H1 (cell line): ENCODE measurements around the gene MMS19. TPM values are rescaled to one million over a fixed set of nuclear protein-coding genes. Genes with fewer than 3 reads are reported as not detected.

ENCODE experiments used
- BACH1 ChIP-seq: IDR thresholded peaks from 2 replicates; pipeline ENCODE4 v1.6.1; 2012; ENCODE audit warnings: low read length, improper control_type of control experiment
- CBX8 ChIP-seq: fragments of 300-800, 300-1000 bp; sonication (generic); IDR thresholded peaks from 2 replicates; pipeline ENCODE4 v1.7.1; 2016; ENCODE audit warnings: low read depth, low read length, borderline replicate concordance
- CEBPB ChIP-seq: IDR thresholded peaks from 2 replicates; pipeline ENCODE4 v1.6.1; 2012; ENCODE audit warnings: low read depth, low read length
- EGR1 ChIP-seq: IDR thresholded peaks from 2 replicates; pipeline ENCODE4 v1.6.1; 2011; ENCODE audit warnings: low read depth, low read length, borderline replicate concordance
- EP300 ChIP-seq, 2 experiments: IDR thresholded peaks; 1 replicate in 1 of 2; 2 replicates in 1 of 2; pipeline ENCODE4 v1.6.1; 2011 to 2012; ENCODE audit warnings: low read depth in 2 of 2, low read length in 2 of 2, mild to moderate bottlenecking in 2 of 2, borderline replicate concordance in 1 of 2, inconsistent platforms in 1 of 2, moderate library complexity in 1 of 2
- RFX5 ChIP-seq: IDR thresholded peaks from 2 replicates; pipeline ENCODE4 v1.6.1; 2011; ENCODE audit warnings: low read depth, low read length, improper control_type of control experiment, borderline replicate concordance
- polyA plus RNA-seq, 7 experiments: library from polyadenylated mRNA; depleted of rRNA in 3 of 7; stranded (reverse) in 5 of 7; unstranded in 2 of 7; fragments of >200 nt in 5 of 7; fragments of 200-250 nt in 2 of 7; gene quantifications; 1 replicate in 5 of 7; 2 replicates in 1 of 7; 4 replicates in 1 of 7; pipeline versions ENCODE4 v1.2.1 to v1.2.3, GENCODE V29; 2011 to 2013; ENCODE audit warnings: missing spikeins in 2 of 7, mixed read lengths in 2 of 7
- total RNA-seq: library from RNA; stranded (reverse); fragmentation: NEBNext Ultra II Directional; extraction: Animal tissue kit (Norgen Biotek cat#: 25700); gene quantifications from 2 replicates; pipeline ENCODE4 v1.2.1, GENCODE V29; 2021
- TF ChIP-seq, protein P1 (sequence below): fragments of 300-600 bp; sonication (generic); IDR thresholded peaks from 2 replicates; pipeline ENCODE4 v1.7.1; 2012; ENCODE audit warnings: low read length, moderate library complexity, mild to moderate bottlenecking, inconsistent platforms; ENCODE audit not compliant: insufficient replicate concordance
- TF ChIP-seq, protein P2 (sequence below), 3 experiments: IDR thresholded peaks; 1 replicate in 2 of 3; 2 replicates in 1 of 3; pipeline versions ENCODE4 v1.5.1 to v1.6.1; 2011; ENCODE audit warnings: low read length in 3 of 3, mild to moderate bottlenecking in 3 of 3, inconsistent platforms in 2 of 3, low read depth in 1 of 3, moderate library complexity in 1 of 3; ENCODE audit not compliant: insufficient read depth in 1 of 3; ENCODE audit errors: control extremely low read depth in 1 of 3

Gene MMS19
- total and polyA plus RNA-seq, 2 of the 8 experiments (the other 6 are each of a cell fraction or from before 2014, with no cell fraction given), result 130 to 221 TPM

DNA sequence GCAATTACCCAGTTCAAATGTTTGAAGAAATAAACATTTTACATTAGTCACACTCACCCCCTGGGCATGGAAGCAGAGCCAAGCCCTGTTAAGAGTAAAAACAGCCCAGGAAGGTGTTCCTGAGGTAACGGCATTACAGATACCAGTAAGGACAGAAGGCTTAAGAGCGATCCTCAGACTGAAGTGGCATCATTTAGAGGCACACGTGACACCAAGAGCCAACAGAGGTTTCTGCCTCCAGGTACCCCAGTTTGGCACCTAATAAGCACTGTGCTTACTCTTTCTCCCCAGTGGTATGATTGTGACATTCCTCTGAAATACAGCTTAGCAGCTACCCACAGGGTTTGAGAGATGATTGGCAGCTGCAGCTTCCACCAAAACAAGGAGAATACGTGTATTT is 17.2 kb downstream of the MMS19 start (continued):
- TF ChIP-seq, protein P1, sequence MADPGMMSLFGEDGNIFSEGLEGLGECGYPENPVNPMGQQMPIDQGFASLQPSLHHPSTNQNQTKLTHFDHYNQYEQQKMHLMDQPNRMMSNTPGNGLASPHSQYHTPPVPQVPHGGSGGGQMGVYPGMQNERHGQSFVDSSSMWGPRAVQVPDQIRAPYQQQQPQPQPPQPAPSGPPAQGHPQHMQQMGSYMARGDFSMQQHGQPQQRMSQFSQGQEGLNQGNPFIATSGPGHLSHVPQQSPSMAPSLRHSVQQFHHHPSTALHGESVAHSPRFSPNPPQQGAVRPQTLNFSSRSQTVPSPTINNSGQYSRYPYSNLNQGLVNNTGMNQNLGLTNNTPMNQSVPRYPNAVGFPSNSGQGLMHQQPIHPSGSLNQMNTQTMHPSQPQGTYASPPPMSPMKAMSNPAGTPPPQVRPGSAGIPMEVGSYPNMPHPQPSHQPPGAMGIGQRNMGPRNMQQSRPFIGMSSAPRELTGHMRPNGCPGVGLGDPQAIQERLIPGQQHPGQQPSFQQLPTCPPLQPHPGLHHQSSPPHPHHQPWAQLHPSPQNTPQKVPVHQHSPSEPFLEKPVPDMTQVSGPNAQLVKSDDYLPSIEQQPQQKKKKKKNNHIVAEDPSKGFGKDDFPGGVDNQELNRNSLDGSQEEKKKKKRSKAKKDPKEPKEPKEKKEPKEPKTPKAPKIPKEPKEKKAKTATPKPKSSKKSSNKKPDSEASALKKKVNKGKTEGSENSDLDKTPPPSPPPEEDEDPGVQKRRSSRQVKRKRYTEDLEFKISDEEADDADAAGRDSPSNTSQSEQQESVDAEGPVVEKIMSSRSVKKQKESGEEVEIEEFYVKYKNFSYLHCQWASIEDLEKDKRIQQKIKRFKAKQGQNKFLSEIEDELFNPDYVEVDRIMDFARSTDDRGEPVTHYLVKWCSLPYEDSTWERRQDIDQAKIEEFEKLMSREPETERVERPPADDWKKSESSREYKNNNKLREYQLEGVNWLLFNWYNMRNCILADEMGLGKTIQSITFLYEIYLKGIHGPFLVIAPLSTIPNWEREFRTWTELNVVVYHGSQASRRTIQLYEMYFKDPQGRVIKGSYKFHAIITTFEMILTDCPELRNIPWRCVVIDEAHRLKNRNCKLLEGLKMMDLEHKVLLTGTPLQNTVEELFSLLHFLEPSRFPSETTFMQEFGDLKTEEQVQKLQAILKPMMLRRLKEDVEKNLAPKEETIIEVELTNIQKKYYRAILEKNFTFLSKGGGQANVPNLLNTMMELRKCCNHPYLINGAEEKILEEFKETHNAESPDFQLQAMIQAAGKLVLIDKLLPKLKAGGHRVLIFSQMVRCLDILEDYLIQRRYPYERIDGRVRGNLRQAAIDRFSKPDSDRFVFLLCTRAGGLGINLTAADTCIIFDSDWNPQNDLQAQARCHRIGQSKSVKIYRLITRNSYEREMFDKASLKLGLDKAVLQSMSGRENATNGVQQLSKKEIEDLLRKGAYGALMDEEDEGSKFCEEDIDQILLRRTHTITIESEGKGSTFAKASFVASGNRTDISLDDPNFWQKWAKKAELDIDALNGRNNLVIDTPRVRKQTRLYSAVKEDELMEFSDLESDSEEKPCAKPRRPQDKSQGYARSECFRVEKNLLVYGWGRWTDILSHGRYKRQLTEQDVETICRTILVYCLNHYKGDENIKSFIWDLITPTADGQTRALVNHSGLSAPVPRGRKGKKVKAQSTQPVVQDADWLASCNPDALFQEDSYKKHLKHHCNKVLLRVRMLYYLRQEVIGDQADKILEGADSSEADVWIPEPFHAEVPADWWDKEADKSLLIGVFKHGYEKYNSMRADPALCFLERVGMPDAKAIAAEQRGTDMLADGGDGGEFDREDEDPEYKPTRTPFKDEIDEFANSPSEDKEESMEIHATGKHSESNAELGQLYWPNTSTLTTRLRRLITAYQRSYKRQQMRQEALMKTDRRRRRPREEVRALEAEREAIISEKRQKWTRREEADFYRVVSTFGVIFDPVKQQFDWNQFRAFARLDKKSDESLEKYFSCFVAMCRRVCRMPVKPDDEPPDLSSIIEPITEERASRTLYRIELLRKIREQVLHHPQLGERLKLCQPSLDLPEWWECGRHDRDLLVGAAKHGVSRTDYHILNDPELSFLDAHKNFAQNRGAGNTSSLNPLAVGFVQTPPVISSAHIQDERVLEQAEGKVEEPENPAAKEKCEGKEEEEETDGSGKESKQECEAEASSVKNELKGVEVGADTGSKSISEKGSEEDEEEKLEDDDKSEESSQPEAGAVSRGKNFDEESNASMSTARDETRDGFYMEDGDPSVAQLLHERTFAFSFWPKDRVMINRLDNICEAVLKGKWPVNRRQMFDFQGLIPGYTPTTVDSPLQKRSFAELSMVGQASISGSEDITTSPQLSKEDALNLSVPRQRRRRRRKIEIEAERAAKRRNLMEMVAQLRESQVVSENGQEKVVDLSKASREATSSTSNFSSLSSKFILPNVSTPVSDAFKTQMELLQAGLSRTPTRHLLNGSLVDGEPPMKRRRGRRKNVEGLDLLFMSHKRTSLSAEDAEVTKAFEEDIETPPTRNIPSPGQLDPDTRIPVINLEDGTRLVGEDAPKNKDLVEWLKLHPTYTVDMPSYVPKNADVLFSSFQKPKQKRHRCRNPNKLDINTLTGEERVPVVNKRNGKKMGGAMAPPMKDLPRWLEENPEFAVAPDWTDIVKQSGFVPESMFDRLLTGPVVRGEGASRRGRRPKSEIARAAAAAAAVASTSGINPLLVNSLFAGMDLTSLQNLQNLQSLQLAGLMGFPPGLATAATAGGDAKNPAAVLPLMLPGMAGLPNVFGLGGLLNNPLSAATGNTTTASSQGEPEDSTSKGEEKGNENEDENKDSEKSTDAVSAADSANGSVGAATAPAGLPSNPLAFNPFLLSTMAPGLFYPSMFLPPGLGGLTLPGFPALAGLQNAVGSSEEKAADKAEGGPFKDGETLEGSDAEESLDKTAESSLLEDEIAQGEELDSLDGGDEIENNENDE, result no peak
- no peak for TF ChIP-seq BACH1
- no peak for TF ChIP-seq CEBPB
- TF ChIP-seq EP300 (IDR thresholded peaks at IDR 0.05; ENCODE audit: borderline replicate concordance in 1 of 2, low read depth in 2 of 2, low read length in 2 of 2), result no peak
- no peak for TF ChIP-seq CBX8
- TF ChIP-seq, protein P2, sequence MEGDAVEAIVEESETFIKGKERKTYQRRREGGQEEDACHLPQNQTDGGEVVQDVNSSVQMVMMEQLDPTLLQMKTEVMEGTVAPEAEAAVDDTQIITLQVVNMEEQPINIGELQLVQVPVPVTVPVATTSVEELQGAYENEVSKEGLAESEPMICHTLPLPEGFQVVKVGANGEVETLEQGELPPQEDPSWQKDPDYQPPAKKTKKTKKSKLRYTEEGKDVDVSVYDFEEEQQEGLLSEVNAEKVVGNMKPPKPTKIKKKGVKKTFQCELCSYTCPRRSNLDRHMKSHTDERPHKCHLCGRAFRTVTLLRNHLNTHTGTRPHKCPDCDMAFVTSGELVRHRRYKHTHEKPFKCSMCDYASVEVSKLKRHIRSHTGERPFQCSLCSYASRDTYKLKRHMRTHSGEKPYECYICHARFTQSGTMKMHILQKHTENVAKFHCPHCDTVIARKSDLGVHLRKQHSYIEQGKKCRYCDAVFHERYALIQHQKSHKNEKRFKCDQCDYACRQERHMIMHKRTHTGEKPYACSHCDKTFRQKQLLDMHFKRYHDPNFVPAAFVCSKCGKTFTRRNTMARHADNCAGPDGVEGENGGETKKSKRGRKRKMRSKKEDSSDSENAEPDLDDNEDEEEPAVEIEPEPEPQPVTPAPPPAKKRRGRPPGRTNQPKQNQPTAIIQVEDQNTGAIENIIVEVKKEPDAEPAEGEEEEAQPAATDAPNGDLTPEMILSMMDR (IDR thresholded peaks at IDR 0.05; ENCODE audit: control extremely low read depth in 1 of 3, insufficient read depth in 1 of 3, low read depth in 1 of 3, low read length in 3 of 3), result no peak
- no peak for TF ChIP-seq RFX5
- TF ChIP-seq EGR1, result no peak
